Fibroblast of lung (primary cell): ENCODE data around the gene PYGB.

ENCODE experiments used
- CTCF ChIP-seq, 2 donors: IDR thresholded peaks in 1 of 2; conservative IDR thresholded peaks in 1 of 2; 1 replicate in 1 of 2; 2 replicates in 1 of 2; pipeline ENCODE4 v1.5.1; 2011 to 2012; ENCODE audit warnings: low read length in 2 of 2, control low read depth in 1 of 2, inconsistent platforms in 1 of 2, low read depth in 1 of 2, mild to moderate bottlenecking in 1 of 2
- EZH2 ChIP-seq: IDR thresholded peaks from 2 replicates; pipeline ENCODE4 v1.5.1; 2012; ENCODE audit warnings: low read length, control low read depth, mild to moderate bottlenecking; ENCODE audit errors: missing control alignments

GRCh38 chr20:25203089-25203488 is 44.8 kb upstream of the PYGB start:
- TF ChIP-seq CTCF (conservative IDR thresholded peaks at IDR 0.05 in 1 of 2, IDR thresholded peaks at IDR 0.05 in 1 of 2; ENCODE audit: low read depth in 1 of 2, low read length in 2 of 2) (no peak), EZH2 (no peak)
